Measurements from ENCODE around the gene RAB18.

DNA sequence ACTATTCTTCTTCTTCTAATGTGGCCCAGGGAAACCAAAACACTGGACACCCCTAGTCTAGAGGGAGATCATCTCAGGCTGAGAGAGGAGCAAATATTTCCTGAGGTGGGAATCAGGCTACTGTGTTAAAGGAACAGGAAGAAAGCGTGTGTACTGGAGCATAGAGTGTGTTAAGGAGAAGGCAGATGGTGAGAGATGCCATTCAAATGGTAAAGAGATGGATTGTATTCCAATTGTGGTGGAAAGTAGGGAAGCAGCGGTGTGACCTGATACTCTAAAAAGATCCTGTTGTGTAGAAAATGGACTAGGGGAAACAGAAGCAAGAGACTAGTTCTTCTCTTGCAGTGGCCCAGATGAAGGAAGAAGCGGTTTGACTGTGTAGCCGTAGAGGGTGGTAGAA is 31.2 kb downstream of the RAB18 start:
- TF ChIP-seq, protein P1, sequence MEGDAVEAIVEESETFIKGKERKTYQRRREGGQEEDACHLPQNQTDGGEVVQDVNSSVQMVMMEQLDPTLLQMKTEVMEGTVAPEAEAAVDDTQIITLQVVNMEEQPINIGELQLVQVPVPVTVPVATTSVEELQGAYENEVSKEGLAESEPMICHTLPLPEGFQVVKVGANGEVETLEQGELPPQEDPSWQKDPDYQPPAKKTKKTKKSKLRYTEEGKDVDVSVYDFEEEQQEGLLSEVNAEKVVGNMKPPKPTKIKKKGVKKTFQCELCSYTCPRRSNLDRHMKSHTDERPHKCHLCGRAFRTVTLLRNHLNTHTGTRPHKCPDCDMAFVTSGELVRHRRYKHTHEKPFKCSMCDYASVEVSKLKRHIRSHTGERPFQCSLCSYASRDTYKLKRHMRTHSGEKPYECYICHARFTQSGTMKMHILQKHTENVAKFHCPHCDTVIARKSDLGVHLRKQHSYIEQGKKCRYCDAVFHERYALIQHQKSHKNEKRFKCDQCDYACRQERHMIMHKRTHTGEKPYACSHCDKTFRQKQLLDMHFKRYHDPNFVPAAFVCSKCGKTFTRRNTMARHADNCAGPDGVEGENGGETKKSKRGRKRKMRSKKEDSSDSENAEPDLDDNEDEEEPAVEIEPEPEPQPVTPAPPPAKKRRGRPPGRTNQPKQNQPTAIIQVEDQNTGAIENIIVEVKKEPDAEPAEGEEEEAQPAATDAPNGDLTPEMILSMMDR (conservative IDR thresholded peaks at IDR 0.05; ENCODE audit: low read length) = no peak
- no peak for TF ChIP-seq EZH2phosphoT487 (IDR thresholded peaks at IDR 0.05; ENCODE audit: borderline replicate concordance, low read depth, low read length)
